SK-N-SH treated with all-trans-retinoic acid at 6 μM for 48 hours (cell line): Measurements from ENCODE around the gene HSPB7.
"Not testable (repeated sequence)": the region's sequence is repeated elsewhere in the genome, so short reads cannot be mapped to it uniquely, and the experiment has no call there.

Experiments used
- ATAC-seq: fragments of 200-7000 bp; cut with Tn5 transposase; 3 replicates; pipeline ENCODE4 v1.9.1; 2020; ENCODE audit warnings: mild to moderate bottlenecking, moderate library complexity
- ARNTL ChIP-seq: fragments of 450-650 bp; formaldehyde crosslinking; IDR thresholded peaks from 2 replicates; pipeline ENCODE4 v1.5.0; 2020; ENCODE audit warnings: low read depth, mild to moderate bottlenecking, moderate library complexity, borderline replicate concordance
- BACH2 ChIP-seq: fragments of 250-450 bp; sonication (Bioruptor Pico); IDR thresholded peaks from 2 replicates; pipeline ENCODE4 v1.9.0; 2021; ENCODE audit warnings: mild to moderate bottlenecking, borderline replicate concordance
- CSDC2 ChIP-seq: fragments of 250-450 bp; sonication (Bioruptor Pico); IDR thresholded peaks from 2 replicates; pipeline ENCODE4 v1.5.0; 2020; ENCODE audit warnings: mild to moderate bottlenecking, moderate library complexity
- ESRRG ChIP-seq: fragments of 250-450 bp; sonication (Bioruptor Pico); IDR thresholded peaks from 2 replicates; pipeline ENCODE4 v1.6.1; 2021; ENCODE audit warnings: mild to moderate bottlenecking
- GLIS3 ChIP-seq: fragments of 250-450 bp; sonication (Bioruptor Pico); IDR thresholded peaks from 2 replicates; pipeline ENCODE4 v1.5.0; 2020; ENCODE audit warnings: mild to moderate bottlenecking, moderate library complexity
- ISL1 ChIP-seq: fragments of 250-450 bp; sonication (Bioruptor Pico); IDR thresholded peaks from 2 replicates; pipeline ENCODE4 v2.1.2; 2022; ENCODE audit warnings: mild to moderate bottlenecking, moderate library complexity
- OSR1 ChIP-seq: fragments of 250-450 bp; sonication (Bioruptor Pico); IDR thresholded peaks from 2 replicates; pipeline ENCODE4 v1.8.0; 2022; ENCODE audit warnings: moderate library complexity, mild to moderate bottlenecking, inconsistent platforms
- PPARA ChIP-seq: fragments of 250-450 bp; sonication (Bioruptor Pico); IDR thresholded peaks from 2 replicates; pipeline ENCODE4 v1.5.0; 2020; ENCODE audit warnings: mild to moderate bottlenecking, borderline replicate concordance
- RARB ChIP-seq: fragments of 250-450 bp; sonication (Bioruptor Pico); IDR thresholded peaks from 2 replicates; pipeline ENCODE4 v1.8.0; 2021; ENCODE audit warnings: mild to moderate bottlenecking, moderate library complexity
- SNAI2 ChIP-seq: fragments of 250-450 bp; sonication (Bioruptor Pico); IDR thresholded peaks from 2 replicates; pipeline ENCODE4 v1.5.0; 2020; ENCODE audit warnings: mild to moderate bottlenecking, moderate library complexity
- TCF4 ChIP-seq: fragments of 250-450 bp; sonication (Bioruptor Pico); IDR thresholded peaks from 2 replicates; pipeline ENCODE4 v1.8.0; 2021; ENCODE audit warnings: mild to moderate bottlenecking, moderate library complexity, borderline replicate concordance
- ZFP3 ChIP-seq: fragments of 250-450 bp; sonication (Bioruptor Pico); IDR thresholded peaks from 2 replicates; pipeline ENCODE4 v1.5.0; 2020; ENCODE audit warnings: mild to moderate bottlenecking, moderate library complexity
- ZFP30 ChIP-seq: fragments of 450-650 bp; formaldehyde crosslinking; IDR thresholded peaks from 2 replicates; pipeline ENCODE4 v1.5.0; 2022; ENCODE audit warnings: mild to moderate bottlenecking, moderate library complexity
- ZNF565 ChIP-seq: fragments of 450-650 bp; formaldehyde crosslinking; conservative IDR thresholded peaks from 2 replicates; pipeline ENCODE4 v1.5.0; 2020; ENCODE audit warnings: low read depth, mild to moderate bottlenecking, moderate library complexity
- ZNF8 ChIP-seq: fragments of 450-650 bp; formaldehyde crosslinking; IDR thresholded peaks from 2 replicates; pipeline ENCODE4 v1.5.0; 2020; ENCODE audit warnings: mild to moderate bottlenecking, moderate library complexity
- TF ChIP-seq, protein P1 (sequence below): fragments of 250-450 bp; sonication (Bioruptor Pico); IDR thresholded peaks from 2 replicates; pipeline ENCODE4 v1.5.0; 2020; ENCODE audit warnings: mild to moderate bottlenecking, moderate library complexity
- TF ChIP-seq, protein P2 (sequence below): fragments of 250-450 bp; sonication (Bioruptor Pico); IDR thresholded peaks from 2 replicates; pipeline ENCODE4 v1.5.1; 2021; ENCODE audit warnings: mild to moderate bottlenecking, moderate library complexity
- TF ChIP-seq, protein P3 (sequence below): fragments of 250-450 bp; sonication (Bioruptor Pico); IDR thresholded peaks from 2 replicates; pipeline ENCODE4 v1.5.1; 2020; ENCODE audit warnings: low read depth, mild to moderate bottlenecking, moderate library complexity
- TF ChIP-seq, protein P4 (sequence below): fragments of 250-450 bp; sonication (Bioruptor Pico); IDR thresholded peaks from 2 replicates; pipeline ENCODE4 v1.8.0; 2021; ENCODE audit warnings: low read depth, mild to moderate bottlenecking, moderate library complexity, borderline replicate concordance

Gene HSPB7

DNA sequence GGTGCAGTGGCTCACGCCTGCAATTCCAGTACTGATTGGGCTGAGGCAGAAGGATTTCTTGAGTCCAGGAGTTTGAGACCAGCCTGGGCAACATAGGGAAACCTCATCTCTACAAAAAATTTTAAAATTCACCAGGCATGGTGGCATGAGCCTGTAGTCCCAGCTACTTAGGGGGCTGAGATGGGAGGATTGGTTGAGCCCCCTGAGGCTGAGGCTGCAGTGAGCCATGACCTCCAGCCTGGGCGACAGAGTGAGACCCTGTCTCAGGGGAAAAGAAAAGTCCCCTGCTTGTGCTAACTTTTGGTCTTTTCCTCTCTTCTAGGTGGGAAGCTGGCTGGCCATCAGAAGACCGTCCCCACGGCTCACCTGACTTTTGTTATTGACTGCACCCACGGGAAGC, 12.2 kb downstream of the HSPB7 start (continued):
- TF ChIP-seq, protein P1, sequence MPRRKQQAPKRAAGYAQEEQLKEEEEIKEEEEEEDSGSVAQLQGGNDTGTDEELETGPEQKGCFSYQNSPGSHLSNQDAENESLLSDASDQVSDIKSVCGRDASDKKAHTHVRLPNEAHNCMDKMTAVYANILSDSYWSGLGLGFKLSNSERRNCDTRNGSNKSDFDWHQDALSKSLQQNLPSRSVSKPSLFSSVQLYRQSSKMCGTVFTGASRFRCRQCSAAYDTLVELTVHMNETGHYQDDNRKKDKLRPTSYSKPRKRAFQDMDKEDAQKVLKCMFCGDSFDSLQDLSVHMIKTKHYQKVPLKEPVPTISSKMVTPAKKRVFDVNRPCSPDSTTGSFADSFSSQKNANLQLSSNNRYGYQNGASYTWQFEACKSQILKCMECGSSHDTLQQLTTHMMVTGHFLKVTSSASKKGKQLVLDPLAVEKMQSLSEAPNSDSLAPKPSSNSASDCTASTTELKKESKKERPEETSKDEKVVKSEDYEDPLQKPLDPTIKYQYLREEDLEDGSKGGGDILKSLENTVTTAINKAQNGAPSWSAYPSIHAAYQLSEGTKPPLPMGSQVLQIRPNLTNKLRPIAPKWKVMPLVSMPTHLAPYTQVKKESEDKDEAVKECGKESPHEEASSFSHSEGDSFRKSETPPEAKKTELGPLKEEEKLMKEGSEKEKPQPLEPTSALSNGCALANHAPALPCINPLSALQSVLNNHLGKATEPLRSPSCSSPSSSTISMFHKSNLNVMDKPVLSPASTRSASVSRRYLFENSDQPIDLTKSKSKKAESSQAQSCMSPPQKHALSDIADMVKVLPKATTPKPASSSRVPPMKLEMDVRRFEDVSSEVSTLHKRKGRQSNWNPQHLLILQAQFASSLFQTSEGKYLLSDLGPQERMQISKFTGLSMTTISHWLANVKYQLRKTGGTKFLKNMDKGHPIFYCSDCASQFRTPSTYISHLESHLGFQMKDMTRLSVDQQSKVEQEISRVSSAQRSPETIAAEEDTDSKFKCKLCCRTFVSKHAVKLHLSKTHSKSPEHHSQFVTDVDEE (CRISPR knock-in tag), result no peak
- no peak for TF ChIP-seq ZNF8 (CRISPR knock-in tag)
- no peak for TF ChIP-seq CSDC2
- no peak for TF ChIP-seq ZFP3 (CRISPR knock-in tag)
- TF ChIP-seq, protein P2, sequence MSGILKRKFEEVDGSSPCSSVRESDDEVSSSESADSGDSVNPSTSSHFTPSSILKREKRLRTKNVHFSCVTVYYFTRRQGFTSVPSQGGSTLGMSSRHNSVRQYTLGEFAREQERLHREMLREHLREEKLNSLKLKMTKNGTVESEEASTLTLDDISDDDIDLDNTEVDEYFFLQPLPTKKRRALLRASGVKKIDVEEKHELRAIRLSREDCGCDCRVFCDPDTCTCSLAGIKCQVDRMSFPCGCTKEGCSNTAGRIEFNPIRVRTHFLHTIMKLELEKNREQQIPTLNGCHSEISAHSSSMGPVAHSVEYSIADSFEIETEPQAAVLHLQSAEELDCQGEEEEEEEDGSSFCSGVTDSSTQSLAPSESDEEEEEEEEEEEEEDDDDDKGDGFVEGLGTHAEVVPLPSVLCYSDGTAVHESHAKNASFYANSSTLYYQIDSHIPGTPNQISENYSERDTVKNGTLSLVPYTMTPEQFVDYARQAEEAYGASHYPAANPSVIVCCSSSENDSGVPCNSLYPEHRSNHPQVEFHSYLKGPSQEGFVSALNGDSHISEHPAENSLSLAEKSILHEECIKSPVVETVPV (CRISPR knock-in tag), result no peak
- no peak for TF ChIP-seq BACH2 (CRISPR knock-in tag)
- no peak for TF ChIP-seq ISL1
- no peak for TF ChIP-seq TCF4 (CRISPR knock-in tag)

DNA sequence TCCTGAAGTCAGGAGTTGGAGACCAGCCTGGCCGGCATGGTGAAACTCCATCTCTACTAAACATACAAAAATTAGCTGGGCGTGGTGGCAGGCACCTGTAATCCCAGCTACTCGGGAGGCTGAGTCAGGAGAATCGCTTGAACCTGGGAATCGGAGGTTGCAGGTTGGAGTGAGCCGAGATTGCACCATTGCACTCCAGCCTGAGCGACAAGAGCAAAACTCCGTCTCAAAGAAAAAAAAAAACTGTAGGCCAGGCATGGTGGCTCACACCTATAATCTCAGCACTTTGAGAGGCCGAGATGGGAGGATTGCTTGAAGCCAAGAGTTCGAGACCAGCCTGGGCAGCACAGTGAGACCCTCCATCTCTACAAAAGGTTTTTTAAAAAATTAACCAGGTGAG, 16.6 kb downstream of the HSPB7 start:
- ATAC-seq, result not testable (repeated sequence)

DNA sequence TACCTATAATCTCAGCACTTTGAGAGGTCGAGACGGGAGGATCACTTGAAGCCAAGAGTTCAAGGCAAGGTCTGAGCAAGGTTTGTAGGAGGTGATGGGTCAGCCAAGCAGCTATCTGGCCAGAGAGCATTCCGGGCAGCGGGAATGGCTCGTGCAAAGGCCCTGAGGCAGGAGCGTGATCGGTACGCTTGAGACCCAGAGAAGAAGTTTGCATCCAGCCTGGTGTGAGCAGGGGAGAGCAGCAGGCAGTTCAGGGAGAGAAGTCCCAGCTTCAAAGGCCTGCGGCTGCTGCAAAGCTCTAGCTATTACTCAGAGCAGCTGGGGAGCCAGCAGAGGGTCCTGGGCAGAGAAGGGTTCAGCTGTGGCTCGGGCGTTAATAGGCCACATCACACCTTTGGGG, 18.9 kb downstream of the HSPB7 start:
- ATAC-seq, result no peak
- no peak for TF ChIP-seq RARB (CRISPR knock-in tag)
- TF ChIP-seq ZNF8 (CRISPR knock-in tag), result no peak
- TF ChIP-seq ISL1, result no peak
- no peak for TF ChIP-seq OSR1
- no peak for TF ChIP-seq TCF4 (CRISPR knock-in tag)
- TF ChIP-seq GLIS3 (CRISPR knock-in tag), result no peak
- TF ChIP-seq, protein P3, sequence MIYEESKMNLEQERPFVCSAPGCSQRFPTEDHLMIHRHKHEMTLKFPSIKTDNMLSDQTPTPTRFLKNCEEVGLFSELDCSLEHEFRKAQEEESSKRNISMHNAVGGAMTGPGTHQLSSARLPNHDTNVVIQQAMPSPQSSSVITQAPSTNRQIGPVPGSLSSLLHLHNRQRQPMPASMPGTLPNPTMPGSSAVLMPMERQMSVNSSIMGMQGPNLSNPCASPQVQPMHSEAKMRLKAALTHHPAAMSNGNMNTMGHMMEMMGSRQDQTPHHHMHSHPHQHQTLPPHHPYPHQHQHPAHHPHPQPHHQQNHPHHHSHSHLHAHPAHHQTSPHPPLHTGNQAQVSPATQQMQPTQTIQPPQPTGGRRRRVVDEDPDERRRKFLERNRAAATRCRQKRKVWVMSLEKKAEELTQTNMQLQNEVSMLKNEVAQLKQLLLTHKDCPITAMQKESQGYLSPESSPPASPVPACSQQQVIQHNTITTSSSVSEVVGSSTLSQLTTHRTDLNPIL, result no peak
- TF ChIP-seq PPARA (CRISPR knock-in tag), result no peak
- no peak for TF ChIP-seq ZNF565
- TF ChIP-seq, protein P4, sequence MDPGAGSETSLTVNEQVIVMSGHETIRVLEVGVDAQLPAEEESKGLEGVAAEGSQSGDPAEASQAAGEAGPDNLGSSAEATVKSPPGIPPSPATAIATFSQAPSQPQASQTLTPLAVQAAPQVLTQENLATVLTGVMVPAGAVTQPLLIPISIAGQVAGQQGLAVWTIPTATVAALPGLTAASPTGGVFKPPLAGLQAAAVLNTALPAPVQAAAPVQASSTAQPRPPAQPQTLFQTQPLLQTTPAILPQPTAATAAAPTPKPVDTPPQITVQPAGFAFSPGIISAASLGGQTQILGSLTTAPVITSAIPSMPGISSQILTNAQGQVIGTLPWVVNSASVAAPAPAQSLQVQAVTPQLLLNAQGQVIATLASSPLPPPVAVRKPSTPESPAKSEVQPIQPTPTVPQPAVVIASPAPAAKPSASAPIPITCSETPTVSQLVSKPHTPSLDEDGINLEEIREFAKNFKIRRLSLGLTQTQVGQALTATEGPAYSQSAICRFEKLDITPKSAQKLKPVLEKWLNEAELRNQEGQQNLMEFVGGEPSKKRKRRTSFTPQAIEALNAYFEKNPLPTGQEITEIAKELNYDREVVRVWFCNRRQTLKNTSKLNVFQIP (CRISPR knock-in tag), result no peak
- TF ChIP-seq, protein P2 (CRISPR knock-in tag), result no peak
- no peak for TF ChIP-seq ZFP30 (CRISPR knock-in tag)
- TF ChIP-seq SNAI2 (CRISPR knock-in tag), result no peak

DNA sequence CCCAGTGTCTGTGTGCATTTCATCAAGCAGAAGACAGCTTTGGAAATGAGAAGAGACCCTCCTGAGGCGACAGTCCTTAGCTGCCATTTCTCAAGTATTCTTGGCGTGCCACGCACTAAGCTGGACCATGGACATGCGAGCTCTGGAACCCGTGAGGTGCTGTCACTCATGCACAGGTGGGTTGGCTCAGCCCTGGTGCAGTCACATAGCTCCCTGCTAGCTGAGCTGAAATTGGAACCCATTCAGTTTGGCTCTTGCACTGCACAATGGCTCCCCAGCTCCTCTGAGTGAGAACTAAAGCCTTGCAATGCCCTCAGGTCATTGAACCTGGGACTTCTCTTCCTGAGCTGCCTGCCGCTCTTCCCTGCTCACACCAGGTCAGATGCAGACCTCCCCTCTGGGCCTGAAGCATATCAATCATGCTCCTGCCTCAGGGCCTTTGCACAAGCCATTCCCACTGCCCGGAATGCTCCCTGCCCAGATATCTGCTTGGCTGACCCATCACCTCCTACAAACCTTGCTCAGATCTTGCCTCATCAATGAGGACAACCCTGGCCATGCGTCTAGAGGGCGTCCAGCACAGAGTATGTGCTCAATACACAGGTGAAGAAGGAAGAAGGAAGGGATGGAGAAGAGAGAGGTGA, 20.1 kb downstream of the HSPB7 start:
- ATAC-seq, result no peak
- TF ChIP-seq CSDC2, result no peak
- TF ChIP-seq, protein P3, result no peak
- no peak for TF ChIP-seq TCF4 (CRISPR knock-in tag)
- TF ChIP-seq ARNTL, result no peak
- TF ChIP-seq OSR1, result no peak
- TF ChIP-seq, protein P4 (CRISPR knock-in tag), result no peak
- no peak for TF ChIP-seq BACH2 (CRISPR knock-in tag)
- TF ChIP-seq, protein P1 (CRISPR knock-in tag), result no peak
- no peak for TF ChIP-seq ZNF8 (CRISPR knock-in tag)
- TF ChIP-seq ESRRG, result no peak
- TF ChIP-seq ISL1, result no peak
